GM12891 (cell line): ENCODE data around the gene BEND3.

Source experiments
- POLR2A ChIP-seq: IDR thresholded peaks from 2 replicates; pipeline ENCODE4 v1.6.1; 2011; ENCODE audit warnings: low read depth, low read length, control low read depth
- POLR2AphosphoS5 ChIP-seq: IDR thresholded peaks from 2 replicates; pipeline ENCODE4 v1.6.1; 2011; ENCODE audit warnings: low read depth, low read length, control low read depth
- POU2F2 ChIP-seq: IDR thresholded peaks from 2 replicates; pipeline ENCODE4 v1.6.1; 2011; ENCODE audit warnings: low read depth, mild to moderate bottlenecking, control low read depth, low read length, moderate library complexity
- SPI1 ChIP-seq: IDR thresholded peaks from 2 replicates; pipeline ENCODE4 v1.6.1; 2011; ENCODE audit warnings: low read depth, low read length, control low read depth
- TAF1 ChIP-seq: IDR thresholded peaks from 2 replicates; pipeline ENCODE4 v1.6.1; 2011; ENCODE audit warnings: low read depth, low read length, control low read depth

GRCh38 chr6:107030151-107030550 lies 85.2 kb downstream of the BEND3 start:
- TF ChIP-seq POLR2A = no peak
- no peak for TF ChIP-seq POLR2AphosphoS5
- TF ChIP-seq TAF1 = no peak
- TF ChIP-seq SPI1 = no peak
- no peak for TF ChIP-seq POU2F2
